HL-60/S4 treated with retinoic acid at 250 ng/mL for 4 days and 3 days (cell line): Measurements from ENCODE around the gene SERPINB3.
"Not testable (repeated sequence)": the region's sequence is repeated elsewhere in the genome, so short reads cannot be mapped to it uniquely, and the experiment has no call there.

ENCODE experiments used
- in situ Hi-C: fragments of 300-500 bp; cut with MboI; formaldehyde crosslinking; loops from 2 replicates; pipeline ENCODE4 v1.7.0; 2022; ENCODE audit warnings: low sequenced_read_pairs

Gene SERPINB3

GRCh38 chr18:63661750-63662149 is at the start of gene SERPINB3:
Gene SERPINB3 (minus strand): TSS chr18:63661893. CDS start chr18:63661216, 677 bp downstream.
- in situ Hi-C loops, result not testable (repeated sequence)

DNA sequence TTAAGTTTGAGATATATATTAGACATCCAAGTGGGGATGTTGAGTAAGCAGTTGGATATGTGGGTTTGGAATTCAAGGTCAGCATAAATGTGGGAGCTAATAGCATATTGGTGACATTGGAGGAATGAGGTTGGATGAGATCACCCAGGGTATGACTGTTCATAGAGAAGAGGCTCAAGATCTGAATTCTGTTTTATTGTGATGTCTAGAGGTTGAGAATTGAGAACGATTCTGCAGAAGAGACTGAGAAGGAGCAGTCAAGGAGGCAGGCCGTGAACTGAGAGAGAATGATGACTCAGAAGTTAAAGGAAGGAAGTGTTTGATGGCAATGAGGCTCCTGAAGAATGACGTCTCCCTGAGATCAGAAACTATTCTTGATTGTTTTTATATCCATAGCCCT is 47.0 kb upstream of the SERPINB3 start:
- in situ Hi-C loops, result no loop called here

- in situ Hi-C loops, result no loop called here
These were observed 46.1 kb upstream of the SERPINB3 start for GRCh38 chr18:63707816-63708215.

GRCh38 chr18:63705401-63705800 is 43.7 kb upstream of the SERPINB3 start:
- in situ Hi-C loops, result no loop called here

DNA sequence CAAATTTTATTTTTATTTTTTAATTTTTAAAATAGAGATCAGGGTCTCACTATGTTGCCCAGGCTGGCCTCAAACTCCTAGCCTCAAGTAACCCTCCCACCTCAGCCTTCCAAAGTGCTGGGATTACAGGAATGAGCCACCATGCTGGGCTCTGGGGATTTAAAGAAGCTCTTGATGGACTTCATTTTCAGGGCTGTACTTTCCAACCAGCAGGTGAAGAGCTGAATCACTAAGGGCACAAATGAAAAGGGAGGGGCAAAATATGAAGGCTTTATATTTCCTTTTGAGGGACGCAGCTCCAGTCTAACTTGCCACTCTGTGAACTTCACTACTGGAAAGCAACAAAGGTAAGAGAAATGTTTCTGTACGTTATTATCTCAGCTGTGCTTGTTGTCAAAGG is 41.0 kb upstream of the SERPINB3 start, which contains the start of gene SERPINB11:
Gene SERPINB11 (plus strand): TSS at position 301 of the 400 bp plus-strand sequence. CDS start 7,234 bp downstream, outside the sequence.
- in situ Hi-C loops, result no loop called here

DNA sequence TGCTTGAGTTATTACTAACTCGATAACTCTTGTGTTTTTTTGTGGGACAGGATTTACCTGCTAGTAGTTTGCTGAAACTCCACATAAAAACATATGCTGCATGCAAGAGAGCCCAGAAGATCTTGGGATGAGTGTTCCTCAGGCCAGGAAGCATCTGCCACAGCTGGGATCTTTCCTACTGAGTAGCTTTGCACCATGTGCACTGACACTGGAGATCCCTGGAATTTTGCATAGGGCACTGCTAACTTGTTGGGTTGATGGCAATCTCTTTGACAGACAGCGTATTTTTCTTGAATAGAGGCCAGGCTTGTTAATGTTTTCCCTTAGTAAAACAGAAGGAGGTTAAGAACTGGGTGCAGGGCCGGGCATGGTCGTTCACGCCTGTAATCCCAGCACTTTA is 40.3 kb upstream of the SERPINB3 start:
- in situ Hi-C loops, result no loop called here

GRCh38 chr18:63700501-63700900 is 38.8 kb upstream of the SERPINB3 start:
- in situ Hi-C loops, result no loop called here

- in situ Hi-C loops, result no loop called here
These were observed 35.5 kb upstream of the SERPINB3 start for GRCh38 chr18:63697097-63697660.

DNA sequence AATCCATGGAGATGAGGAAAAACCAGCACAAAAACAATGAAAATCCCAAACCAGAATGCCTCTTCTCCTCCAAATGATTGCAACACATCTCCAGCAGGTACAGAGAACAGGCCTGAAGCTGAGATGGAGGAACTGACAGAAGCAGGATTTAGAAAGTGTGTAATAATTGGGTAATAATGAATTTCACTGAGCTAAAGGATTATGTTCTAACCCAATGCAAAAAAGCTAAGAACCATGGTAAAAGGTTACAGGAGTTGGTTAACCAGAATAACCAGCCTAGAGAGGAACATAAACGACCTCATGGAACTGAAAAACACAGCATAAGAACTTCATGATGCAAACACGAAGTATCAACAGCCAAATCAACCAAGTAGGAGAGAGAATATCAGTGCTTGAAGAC is 27.4 kb upstream of the SERPINB3 start:
- in situ Hi-C loops, result no loop called here

- in situ Hi-C loops, result no loop called here
These were observed 25.2 kb upstream of the SERPINB3 start for GRCh38 chr18:63686871-63687270.

- in situ Hi-C loops, result no loop called here
These were observed 23.0 kb upstream of the SERPINB3 start for GRCh38 chr18:63684718-63685117.

- in situ Hi-C loops, result no loop called here
These were observed 22.2 kb upstream of the SERPINB3 start for GRCh38 chr18:63683890-63684289.

DNA sequence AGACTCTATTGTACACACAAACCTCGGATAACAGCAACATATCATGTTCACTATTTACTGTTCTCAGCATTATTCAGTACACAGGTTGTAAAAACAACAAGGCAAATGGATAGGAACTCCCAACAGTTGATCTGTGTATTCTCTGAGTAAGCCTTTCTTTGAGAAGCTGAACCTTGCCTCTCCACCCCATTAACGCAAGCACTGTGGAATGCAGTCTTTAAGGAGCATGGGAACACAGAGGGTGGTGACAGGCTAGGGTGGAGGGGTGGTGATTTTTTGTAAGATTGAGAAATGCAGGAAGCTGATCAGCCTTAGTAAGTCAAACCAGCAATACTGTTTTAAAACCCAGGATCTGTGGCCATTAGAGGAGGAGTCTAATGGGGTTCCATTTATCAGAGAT is 21.5 kb upstream of the SERPINB3 start:
- in situ Hi-C loops, result no loop called here

- in situ Hi-C loops, result no loop called here
These were observed 20.0 kb upstream of the SERPINB3 start for GRCh38 chr18:63681449-63682340.

- in situ Hi-C loops, result no loop called here
These were observed 18.3 kb upstream of the SERPINB3 start for GRCh38 chr18:63679820-63680606.

DNA sequence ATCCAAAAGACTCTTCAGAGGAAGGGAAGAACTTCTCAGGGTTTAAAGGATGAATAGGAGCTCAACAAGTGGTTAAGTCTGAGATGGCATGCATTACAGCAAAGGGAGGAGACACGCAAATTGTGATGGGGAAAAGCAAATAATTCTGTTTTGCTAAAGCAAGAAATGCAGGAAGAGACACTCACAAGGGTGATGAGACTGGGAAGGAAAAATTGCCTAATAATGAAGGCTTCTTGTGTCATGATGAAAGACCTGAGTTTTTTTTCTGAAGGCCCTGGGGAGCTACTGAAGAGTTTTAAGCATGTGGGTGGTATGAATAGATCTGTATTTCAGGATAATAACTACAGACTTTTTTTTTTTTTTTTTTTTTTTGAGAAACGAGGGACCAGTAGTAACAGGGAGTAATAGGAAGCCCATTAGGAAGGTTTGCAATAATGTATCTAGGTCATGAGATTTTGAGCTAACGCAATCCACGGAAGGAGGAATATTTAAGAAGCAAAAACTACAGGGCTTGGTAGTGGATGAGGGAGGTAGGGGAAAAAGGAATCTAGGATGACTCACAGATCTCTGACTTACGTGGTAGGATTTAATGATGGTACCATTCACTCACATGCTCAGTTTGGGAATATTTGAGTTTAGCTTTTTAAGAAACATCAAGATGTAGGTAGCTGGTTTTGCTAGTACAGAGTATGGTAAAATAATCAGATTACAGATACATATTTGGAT is 16.0 kb upstream of the SERPINB3 start:
- in situ Hi-C loops, result no loop called here

- in situ Hi-C loops, result no loop called here
These were observed 15.0 kb upstream of the SERPINB3 start for GRCh38 chr18:63676526-63677323.

DNA sequence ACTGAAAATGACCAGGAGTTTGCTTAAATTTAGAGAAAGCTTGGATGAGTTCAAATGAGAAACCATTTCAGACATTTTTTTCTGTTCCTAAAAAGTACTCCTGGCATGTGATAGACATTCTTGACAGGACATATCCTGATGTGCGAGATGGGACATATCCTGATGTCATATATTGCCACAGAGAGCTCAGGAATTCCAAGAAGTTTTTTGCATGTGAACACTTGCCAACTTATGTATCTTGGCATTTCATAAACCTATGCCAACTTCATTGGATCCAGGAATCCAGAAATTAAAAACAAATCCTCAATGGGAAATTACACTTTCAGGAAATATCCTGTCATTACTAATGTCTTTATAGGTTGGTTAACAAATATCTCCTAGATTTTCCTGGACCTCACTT is 2.9 kb upstream of the SERPINB3 start:
- in situ Hi-C loops, result no loop called here

- in situ Hi-C loops, result not testable (repeated sequence)
These were observed 2.8 kb downstream of the SERPINB3 start for GRCh38 chr18:63658920-63659319.

GRCh38 chr18:63650271-63650670 is 11.4 kb downstream of the SERPINB3 start:
- in situ Hi-C loops, result not testable (repeated sequence)
